SK-N-MC (cell line): ENCODE measurements around the gene MAML3.

ENCODE experiments used
- EZH2 ChIP-seq: fragments of 200-600 bp; sonication (generic); IDR thresholded peaks from one replicate; pipeline ENCODE4 v1.6.1; 2017; ENCODE audit warnings: antibody characterized with exemption
- FOXP2 ChIP-seq: optimal IDR thresholded peaks from 2 replicates; pipeline ENCODE3; 2011; ENCODE audit warnings: mild to moderate bottlenecking, moderate library complexity; ENCODE audit not compliant: insufficient read depth; ENCODE audit errors: extremely low read length, control extremely low read depth
- POLR2AphosphoS5 ChIP-seq: IDR thresholded peaks from 2 replicates; pipeline ENCODE4 v1.6.1; 2012; ENCODE audit warnings: mild to moderate bottlenecking, low read depth, low read length, borderline replicate concordance

GRCh38 chr4:139814323-139815015 lies 339.5 kb downstream of the MAML3 start:
- no peak for TF ChIP-seq POLR2AphosphoS5
- TF ChIP-seq EZH2, result no peak
- TF ChIP-seq FOXP2, result no peak
